Uterus (tissue), 2 donors: Measurements from ENCODE around the gene CREB5.

Source experiments
- CTCF ChIP-seq, 4 experiments: fragments of 200-600 bp in 2 of 4; fragments of 450-650 bp in 2 of 4; sonication (generic) in 2 of 4; IDR thresholded peaks; one replicate each; pipeline ENCODE4 v1.5.1; 2016 to 2019; ENCODE audit warnings: antibody characterized with exemption in 4 of 4, mild to moderate bottlenecking in 2 of 4, moderate library complexity in 1 of 4
- POLR2A ChIP-seq, 2 donors: fragments of 450-650 bp; IDR thresholded peaks; one replicate each; pipeline ENCODE4 v1.6.1; 2016; ENCODE audit warnings: antibody characterized with exemption in 2 of 2, mild to moderate bottlenecking in 1 of 2, moderate library complexity in 1 of 2

- TF ChIP-seq CTCF (IDR thresholded peaks at IDR 0.05), result no peak
- TF ChIP-seq POLR2A (IDR thresholded peaks at IDR 0.05), result no peak
Observed at GRCh38 chr7:28677668-28678067, 265.4 kb downstream of the CREB5 start.
